CD4-positive, alpha-beta T cell treated with Interleukin-2 at 100 ng/mL for 4 hours (primary cell): ENCODE data around the gene PARN.

Experiments used
- DNase-seq: peaks from one replicate; pipeline ENCODE4 v3.0.0-alpha.2; 2020; ENCODE audit warnings: low spot score

The PARN gene

DNA sequence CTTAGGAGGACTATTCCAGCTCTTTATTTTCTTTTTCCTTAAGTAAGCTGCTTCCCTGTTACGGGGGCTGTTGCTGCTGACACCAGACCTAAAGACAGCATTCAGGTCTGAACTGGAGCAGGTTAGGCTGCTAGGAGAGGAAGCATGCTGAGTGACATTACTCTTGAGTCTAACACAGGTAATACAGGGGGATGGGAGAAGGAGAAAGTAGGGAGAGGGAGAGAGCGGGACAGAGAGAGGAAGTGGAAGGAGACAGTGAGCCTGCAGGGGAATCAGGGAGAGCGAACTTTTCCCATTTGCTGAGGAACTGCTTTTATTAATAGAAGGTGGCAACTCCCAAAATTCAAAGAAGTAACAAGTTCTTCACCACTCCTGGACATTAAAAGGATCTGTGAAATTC, 130.9 kb downstream of the PARN start:
- DNase-seq: no peak

DNA sequence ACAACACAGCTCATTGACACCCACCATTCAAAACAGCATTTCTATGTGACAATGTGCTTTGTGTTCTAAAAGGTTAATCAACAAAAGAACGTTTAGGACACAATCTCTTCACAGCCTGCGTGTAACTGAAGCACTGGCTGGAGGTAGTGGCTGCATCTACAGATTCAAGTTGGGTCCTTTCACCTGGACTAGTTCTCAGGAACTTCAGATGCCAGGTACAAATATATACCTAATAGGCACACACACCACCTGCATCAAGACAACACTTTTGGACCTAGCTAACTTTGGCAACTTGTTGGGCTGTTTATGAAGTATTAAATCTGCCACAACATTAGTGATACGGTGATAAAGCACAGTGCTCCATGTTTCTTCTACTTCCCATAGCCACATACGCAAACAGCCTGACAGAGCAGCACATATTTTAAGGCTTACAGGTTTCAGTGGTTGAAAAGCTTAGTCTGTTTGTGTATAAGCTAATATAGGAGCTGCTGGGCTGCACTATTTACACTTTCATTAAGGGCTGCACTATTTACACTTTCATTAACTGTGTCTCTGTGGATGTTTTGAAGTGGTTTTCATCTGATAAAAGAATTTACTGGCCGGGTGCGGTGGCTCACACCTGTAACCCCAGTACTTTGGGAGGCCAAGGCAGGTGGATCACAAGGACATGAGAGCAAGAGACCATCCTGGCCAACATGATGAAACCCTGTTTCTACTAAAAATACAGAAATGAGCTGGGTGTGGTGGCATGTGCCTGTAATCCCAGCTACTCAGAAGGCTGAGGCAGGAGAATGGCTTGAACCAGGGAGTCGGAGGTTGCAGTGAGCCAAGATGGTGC, 132.6 kb downstream of the PARN start:
- no peak for DNase-seq

DNA sequence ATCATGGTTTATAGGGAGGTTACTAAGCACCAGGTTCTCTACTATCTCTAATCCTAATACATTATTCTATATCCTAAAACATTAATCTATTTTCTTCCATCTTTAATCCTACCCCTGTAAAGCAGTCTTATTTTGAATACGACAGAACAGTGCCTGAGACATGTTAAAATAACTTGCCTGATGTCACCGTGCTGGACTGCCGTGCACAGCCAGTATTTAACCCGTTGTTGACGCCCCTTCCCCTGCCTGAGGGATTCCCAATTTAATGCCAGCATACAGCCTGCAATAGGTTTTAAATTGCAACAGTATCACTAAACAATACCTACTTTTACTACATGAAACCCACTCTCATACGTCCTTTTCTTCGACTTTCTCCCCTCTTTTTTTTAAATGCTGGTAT, 133.3 kb downstream of the PARN start:
- DNase-seq: no peak

DNA sequence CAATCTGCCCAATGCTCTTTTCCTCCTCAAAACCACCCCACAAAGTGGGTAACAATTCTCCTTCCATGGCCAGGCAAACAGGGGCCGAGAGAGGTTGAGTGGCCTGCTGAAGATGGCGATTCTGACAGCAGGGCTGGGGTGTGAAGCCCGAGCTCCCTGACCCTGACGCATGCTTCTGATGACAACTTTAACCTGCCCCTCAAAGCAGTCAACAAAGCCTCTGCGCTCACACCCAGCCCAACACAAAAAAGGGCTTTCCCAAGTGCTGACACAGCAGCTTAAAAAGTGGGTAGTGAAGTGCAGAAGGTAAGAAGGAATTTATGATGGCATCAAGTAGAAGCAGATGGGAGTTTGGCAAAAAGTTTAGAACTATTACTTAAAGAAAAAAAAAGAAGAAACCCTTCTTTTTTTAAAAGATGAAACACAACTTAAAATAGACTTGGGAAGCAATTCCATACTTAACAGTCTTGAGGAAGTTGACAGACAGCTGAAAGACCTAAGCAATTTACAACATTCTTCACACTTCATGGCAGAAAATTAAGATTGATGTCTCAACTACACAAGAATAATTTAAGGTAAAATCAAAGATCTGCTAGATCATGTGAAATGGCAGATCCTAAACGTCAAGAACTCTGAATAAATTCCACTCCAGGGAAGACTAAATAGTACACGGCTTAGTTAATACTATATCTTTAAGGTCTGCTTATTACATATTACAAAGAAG, 133.9 kb downstream of the PARN start:
- no peak for DNase-seq

DNA sequence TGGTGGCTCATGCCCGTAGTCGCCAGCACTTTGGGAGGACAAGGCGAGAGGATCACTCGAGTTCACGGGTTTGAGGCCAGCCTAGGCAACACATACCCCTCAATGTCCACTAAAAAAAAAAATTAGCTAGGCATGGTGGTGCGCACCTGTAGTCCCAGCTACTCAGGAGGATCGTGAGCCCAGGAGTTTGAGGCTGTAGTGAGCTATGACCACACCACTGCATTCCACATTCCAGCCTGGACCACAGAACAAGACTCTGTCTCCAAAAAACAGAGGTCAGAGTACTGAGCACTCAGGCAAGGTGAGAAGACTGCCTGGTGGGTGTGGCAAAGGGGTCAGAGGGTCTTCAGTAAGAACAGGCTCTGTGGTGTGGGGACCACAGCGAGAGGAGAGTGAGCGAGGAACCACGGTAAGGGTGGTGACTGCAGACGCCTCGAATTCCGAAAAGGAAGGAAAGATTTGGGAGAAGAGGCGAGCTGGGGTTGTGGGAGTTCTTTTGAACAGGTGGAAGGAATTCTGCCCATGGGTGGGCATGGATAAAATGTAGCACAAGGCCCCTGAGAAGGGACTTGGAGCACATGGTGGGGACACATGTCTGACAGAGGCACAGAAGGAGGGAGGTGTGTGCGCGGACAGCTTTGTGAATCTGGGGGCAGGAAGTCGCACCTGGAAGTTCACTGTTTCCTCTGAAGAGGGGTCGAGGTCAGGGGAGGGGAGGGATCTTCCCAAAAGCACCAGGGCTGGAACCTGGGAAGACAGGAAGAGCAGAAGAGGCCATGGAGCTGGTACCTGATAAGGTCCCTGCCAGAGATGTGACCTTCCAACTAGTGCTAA, 134.6 kb downstream of the PARN start:
- no peak for DNase-seq

DNA sequence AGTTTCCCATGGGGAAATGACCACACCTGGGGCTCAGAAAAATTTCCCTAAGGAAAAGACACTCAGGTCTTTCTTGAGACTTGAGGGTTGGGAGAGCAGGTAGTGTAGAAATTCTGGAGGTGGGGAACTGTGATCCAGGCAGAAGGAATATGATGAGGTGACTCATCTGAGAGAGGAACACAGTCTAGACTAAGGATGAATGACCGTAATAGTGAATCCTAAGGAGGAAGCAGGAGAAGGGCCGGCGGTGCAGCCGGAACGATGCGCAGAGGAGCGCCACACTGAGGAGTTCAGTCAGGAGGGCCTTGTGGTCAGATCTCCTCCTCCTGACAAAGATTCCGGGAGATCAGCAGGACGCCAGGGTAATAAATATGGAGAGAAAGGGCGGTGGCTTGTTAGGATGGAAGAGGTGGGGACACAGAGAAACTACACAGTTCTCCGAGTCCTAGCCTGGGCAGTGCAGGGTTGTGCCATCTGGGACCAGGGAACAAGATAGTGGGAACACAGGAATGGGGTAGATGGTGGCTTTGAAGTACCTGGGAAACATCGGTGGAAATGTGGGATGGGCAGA, 135.6 kb downstream of the PARN start:
- DNase-seq: no peak

DNA sequence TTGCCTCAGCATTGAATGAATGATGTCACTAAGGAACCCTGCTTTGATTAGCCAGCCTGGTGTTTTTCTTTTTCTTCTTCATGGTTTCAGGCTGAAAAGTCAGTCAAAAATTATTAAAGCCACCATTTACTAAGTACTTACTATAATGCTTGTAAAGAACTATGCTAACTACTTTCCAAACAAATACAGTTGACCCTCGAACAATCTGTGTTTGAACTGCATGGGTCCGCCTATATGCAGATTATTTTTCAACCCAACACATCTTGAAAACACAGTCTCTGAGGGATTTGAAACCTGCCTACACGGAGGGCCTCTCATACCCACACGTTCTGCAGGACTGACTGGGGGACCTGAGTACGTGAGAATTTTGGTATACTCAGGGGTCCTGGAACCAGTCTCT, 136.3 kb downstream of the PARN start:
- no peak for DNase-seq

DNA sequence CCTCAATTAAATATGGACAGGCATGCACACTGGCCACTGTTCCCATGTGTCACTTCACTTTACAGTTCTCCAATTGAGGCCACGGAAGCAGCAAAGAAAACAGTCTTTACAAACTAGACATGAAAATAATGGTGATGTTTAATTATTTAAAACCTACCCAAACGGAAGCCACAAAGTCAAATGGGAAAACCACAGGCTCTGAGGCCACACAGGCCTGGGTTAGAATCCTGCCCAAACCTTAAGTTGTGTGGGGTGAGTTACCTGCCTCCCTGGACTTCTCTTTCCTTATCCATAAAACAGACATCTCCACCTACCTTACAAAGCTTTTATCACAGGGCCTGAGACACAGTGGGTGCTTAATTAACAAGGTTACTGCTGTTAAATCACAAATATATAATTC, 137.4 kb downstream of the PARN start:
- no peak for DNase-seq

DNA sequence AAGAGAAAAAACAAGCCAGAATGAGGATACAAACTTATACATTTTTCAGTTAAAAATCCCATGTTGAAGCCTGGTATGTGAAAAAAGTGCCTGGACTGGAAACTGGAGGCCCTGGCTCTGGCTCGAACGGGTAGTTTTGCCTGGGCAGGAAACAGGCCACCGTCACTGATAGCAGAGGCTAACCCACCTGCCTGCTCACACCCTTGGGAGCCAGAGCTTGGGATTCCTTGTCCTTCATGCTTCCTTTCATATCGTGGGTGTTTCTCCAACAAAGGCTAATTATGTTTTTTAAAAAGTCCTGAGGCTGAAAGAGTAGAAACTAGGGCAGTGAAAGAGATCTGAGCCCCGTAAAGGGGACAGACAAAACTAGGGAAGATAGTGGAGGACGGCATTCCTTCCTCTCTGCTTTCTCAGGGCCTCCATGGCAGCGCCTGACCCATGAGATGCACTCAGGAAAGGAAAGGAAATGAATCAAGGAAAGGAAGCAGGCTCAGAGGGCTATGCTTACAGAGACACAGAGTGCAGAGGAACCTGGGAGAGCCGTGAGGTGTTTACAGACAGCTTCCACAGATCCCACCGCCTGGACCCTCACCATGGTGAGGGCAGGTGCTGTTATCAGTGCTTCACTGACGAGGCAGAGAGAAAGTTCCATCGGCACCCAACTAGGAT, 138.1 kb downstream of the PARN start:
- no peak for DNase-seq

DNA sequence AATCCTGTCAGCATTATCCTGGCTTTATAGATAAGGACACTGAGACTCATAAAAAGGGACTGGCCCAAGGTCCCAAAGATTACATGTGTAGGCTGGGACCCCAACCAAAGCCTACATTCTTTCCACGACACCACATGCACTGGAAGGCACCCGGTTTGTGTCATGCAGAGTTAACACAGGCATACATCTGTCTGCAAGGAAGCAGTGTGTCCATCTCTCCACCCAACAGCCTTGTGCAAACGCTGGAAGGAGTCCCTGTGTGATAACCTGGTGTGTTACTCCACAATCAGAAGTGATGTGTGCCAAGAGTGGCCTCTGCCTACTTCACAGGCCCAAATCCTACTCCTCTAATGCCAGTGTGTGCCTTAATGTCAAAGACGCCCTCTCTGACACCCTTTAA, 139.8 kb downstream of the PARN start:
- DNase-seq: no peak

DNA sequence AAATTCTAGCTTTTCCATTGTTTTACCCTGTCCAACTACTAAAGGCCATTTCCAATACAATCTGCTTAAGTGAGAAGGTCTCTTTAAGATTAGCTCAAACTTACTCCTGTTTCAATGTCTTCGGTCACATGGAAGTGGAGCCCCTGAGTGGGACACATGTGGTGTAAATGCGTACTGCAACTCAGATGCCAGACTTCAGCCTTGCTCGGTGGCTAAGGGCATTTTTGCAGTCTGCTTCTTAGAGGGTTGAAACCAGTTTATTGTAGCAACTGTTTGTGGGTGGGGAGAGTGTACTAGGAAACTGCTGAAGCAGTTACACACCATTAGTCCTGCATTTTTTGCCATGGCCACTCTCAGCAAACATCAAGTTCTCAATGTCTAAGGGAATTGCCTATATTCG, 140.6 kb downstream of the PARN start:
- DNase-seq: no peak

DNA sequence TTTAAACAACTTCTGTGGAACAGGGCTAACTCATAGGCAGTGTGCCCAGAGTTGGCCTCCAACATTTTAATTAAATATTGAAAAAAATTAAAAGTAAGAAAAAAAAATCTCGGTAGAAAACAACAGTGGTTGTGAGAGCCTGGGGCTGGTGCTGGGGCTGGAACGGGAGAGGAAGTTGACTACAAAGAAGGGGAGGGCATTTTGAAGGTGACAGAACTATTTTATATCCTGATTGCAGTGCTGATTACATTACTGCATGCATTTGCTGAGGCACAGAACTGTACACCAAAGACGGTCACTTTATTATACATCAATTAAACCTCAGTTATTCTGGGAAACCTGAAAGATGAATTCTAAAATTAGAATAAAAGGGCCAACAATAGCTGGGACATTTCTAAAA, 142.5 kb downstream of the PARN start:
- DNase-seq: no peak

DNA sequence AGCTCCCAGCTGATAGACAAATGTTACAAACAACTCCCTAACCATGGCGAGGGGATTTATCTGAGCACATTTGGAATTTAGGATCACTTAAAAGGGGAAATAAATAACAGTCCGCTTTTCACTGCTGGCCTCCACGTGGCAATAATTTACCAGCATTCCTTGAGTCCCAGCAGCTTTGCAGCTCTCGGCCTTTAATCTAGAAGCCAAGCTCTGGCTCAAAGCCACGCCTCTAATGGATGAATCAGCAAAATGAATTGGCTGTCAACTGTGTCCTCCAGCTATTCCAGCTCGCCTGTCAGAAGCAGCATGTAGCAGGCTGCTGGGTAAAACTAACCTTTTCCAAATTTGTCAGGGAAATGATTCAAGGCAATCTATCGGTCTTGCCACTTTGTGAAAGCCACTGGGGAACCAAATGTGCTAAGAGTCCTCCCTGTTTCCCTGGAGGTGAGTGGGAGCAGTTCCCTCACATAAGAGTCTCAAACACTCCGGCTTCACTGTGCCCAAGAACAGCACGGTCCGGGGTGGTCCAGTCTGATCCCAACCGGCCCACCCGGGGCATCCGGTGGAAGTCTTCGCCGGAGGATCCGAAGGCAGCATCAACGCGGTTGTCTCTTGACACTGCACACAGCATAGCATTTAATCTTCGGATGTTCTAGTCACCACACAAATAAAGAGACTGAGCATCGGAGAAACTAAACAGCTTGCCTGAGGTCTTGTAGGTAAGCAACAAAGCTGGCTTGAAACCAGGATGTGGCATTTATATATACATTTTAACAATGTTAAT, 143.3 kb downstream of the PARN start:
- DNase-seq: no peak

DNA sequence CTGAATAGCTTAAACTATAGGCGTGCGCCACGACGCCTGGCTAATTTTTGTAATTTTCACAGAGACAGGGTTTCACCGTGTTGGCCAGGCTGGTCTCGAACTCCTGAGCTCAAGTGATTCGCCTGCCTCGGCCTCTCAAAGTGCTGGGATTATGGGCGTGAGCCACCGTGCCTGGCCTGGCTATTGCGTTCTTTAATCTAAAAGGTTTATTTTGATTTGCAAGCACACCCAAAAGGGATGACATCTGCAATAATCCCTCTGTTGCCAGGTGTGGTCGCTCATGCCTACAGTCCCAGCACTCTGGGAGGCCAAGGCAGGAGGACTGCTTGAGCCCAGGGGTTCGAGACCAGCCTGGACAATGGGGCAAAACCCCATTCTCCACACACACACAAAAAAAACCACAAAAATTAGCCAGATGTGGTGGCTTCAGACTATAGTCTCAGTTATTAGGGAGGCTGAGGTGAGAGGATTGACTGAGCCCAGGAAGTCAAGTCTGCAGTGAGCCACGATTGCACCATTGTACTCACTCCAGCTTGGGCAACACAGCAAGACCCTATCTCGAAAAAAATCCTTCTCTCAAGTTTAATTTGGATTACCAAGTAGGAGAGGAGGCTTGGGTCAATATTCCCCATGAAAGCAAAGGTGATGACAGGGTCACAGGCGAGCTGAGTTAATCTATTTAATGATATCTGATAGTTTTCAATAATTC, 144.1 kb downstream of the PARN start:
- no peak for DNase-seq

DNA sequence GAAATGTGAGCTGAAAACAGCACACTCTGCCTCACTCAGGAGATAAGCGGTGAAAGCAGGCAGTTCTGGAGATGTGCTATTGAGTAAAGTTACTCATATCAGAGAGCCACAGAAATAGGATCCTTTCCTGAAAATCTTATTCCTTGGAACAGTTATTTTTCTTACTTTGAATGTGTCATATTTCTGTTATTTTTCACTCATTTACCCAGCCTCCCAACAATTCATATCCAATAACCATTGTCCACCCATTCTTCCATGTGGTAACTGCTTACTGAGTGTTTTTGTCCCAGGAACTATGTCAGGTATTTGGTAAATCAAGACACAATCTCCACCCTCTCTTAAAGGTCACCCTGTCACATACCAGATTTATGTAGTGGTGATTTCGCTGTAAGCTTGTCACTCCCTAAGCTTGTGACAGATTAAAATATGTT, 144.9 kb downstream of the PARN start:
- DNase-seq: no peak

DNA sequence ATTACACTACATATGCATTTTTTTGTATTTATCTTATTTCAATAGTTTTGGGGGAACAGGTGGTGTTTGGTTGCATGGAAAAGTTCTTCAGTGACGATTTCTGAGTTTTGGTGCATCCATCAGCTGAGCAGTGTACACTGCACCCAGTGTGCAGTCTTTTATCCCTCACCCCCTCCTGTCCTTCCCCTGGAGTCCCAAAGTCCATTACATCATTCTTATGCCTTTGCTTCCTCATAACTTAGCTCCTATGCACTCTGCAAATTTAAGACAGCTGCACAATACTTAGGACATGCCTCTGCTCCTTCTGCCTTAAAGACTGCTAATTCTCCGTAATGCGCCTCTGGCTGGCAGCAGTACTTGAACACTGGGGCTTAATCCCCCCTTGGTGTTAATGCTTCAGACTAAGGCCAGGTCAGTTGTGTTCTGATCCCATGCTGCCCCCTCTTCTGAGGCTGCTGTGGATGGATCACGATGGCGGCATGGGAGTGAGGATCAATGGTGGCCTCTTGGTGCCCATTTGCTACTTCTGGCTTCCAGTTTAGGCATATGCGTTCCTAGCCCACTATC, 146.2 kb downstream of the PARN start:
- DNase-seq: no peak

DNA sequence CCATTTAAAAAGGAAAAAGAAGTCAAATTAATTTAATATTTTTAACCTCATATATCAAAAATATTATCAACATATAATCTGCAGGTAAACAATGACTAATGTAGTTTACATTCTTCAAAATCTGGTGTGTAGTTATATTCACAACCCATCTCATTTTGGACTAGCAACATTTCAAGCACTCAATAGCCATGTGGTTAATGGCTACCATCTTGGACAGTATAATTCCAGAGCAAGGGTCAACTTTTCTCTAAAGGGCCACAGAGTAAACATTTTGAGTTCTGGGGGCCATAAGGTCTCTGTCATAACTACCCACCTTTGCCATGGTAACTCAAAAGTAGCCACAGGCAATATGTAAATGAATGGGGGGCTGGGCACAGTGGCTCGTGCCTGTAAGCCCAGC, 153.9 kb downstream of the PARN start:
- no peak for DNase-seq

DNA sequence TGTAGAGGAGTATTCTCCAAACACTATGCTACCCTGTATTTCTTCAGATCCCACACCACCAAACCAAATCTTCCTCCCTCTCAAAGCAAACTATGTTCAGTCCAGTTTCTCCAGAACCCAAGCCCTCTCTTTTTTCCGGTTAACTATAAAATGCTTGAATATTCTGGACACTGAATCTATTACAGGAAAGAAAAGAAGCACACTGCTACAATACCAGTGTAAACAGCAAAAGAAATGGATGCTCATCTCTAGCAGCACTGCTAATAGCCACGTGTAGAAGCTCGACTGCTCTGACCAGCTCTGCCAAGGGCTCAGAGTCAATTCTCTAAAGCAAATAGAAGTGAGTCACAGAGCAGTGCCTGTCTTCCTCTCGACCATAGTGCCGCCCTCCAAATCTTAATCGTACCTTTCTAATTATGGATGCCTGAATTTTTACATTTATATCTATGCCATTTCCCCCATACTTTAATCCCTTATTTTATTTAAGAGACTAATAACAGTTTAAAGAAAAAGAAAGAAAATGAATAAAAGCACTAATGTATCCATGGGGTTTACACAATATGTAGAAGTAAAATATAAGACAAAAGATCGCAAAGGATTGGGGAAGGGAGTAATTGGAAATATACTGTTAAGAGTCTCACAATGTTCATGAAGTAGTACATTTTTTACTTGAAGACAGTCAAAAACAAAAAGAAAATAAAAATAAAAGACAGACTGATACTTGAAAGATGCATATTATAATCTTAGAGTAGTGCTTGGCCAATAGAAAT, 154.5 kb downstream of the PARN start:
- DNase-seq: no peak

DNA sequence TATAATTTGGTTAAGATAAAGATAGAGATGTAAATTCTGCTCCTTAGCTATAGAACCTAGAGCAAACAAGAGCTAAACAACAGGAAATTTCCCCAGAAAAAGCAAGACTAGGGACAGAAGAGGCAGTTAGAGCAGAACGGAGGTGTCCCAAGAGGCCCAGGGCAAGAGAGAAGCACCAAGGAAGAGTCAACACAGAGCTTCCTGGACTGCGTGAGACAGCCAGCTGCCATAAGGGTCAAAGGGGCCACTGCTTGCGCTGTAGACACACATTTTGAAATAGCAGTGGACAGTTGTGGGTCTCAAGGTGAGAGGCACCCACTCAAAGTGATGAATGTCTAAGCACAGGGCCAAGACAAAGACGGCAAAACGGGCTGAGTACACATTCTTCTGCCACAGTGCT, 156.6 kb downstream of the PARN start:
- no peak for DNase-seq
